ENCODE data around the gene SLC30A1. TPM values are rescaled to one million over a fixed set of nuclear protein-coding genes. Genes with fewer than 3 reads are reported as not detected.

SLC30A1 gene, protein sequence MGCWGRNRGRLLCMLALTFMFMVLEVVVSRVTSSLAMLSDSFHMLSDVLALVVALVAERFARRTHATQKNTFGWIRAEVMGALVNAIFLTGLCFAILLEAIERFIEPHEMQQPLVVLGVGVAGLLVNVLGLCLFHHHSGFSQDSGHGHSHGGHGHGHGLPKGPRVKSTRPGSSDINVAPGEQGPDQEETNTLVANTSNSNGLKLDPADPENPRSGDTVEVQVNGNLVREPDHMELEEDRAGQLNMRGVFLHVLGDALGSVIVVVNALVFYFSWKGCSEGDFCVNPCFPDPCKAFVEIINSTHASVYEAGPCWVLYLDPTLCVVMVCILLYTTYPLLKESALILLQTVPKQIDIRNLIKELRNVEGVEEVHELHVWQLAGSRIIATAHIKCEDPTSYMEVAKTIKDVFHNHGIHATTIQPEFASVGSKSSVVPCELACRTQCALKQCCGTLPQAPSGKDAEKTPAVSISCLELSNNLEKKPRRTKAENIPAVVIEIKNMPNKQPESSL
- polyA plus RNA-seq (4.4 and 6.5 TPM in 2 replicates), polyA minus RNA-seq (20.5 and 22.3 TPM in 2 replicates)

DNA sequence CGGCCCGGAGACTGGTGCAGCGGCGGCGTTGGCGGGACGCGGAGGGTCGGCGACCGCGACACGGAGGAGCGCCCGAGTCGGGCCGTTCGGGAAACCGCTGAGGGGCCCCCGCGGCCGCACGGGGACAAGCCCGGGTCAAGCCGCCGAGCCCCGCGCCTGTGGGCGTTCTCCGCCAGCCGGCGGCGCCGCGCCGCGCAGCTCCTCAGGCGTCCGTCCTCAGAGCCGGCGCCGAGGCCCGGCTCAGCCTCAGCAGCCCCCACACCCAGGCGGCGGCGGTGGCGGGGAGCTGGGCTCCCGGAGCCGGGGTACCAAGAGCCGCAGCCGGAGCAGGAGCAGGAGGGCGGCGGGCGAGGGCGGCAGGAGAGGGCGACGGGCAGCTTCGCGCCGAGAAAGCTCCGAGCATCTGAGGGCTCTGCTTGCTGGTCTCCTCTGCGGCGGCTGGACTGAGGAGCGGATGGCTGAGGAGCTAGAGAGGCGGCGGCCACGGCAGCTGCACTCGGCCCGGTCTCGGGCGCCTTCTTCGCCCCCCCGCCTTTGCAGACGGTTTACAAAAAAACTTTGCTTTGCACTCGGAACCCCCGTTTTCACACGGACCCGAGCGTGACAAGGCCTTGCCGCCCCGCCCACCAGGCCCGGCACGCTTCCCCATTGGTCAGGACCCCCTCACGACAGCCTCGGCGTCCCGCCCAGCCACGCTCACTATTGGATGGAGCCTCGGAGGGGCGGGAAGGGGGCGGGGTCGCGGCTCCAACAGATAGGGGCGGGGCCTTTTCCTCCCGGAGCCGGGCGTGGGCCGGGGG is at the start of gene SLC30A1:
Gene SLC30A1 (minus strand): TSS at position 522 of the 800 bp plus-strand sequence. CDS start 549 bp downstream, outside the sequence.
- Histone ChIP-seq H3K79me2 (replicated peaks; ENCODE audit: insufficient read depth, low read length) (peaks cover 36% of the 10 kb centered on the region), H2AFZ (ENCODE audit: low read depth, low read length) (peak within 1 kb of the TSS; percentile 37)

DNA sequence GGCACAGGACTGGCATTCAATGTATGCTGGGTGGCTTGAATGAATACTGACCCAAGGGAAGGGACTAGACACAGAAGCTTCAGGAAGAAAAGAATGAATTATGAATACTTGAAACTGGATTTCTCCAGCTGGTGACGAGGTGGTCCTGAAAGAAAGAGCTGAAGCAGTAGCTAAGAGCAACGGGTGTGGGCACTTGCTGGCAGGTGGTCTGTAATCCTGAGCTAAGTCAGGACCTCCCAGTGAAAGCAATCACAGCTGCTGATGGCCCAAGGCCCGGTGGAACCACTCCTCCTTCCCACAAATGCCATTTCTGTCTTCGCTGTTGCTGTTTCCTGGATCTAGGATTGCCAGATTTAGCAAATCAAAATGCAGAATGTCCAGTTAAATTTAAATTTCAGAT is 49.5 kb upstream of the SLC30A1 start:
- no peak overlapping the region for H3K4me3 ChIP-seq (ENCODE audit: low read length)
- no peaks in the 10 kb centered on the region for H3K9me2 ChIP-seq (ENCODE audit: insufficient read depth, low read length)
- H3K27me3 ChIP-seq (ENCODE audit: insufficient read depth, low read depth, low read length), result no peaks in the 10 kb centered on the region
- H3K9ac ChIP-seq (ENCODE audit: low read length), result no peak overlapping the region
- TF ChIP-seq, protein P1, sequence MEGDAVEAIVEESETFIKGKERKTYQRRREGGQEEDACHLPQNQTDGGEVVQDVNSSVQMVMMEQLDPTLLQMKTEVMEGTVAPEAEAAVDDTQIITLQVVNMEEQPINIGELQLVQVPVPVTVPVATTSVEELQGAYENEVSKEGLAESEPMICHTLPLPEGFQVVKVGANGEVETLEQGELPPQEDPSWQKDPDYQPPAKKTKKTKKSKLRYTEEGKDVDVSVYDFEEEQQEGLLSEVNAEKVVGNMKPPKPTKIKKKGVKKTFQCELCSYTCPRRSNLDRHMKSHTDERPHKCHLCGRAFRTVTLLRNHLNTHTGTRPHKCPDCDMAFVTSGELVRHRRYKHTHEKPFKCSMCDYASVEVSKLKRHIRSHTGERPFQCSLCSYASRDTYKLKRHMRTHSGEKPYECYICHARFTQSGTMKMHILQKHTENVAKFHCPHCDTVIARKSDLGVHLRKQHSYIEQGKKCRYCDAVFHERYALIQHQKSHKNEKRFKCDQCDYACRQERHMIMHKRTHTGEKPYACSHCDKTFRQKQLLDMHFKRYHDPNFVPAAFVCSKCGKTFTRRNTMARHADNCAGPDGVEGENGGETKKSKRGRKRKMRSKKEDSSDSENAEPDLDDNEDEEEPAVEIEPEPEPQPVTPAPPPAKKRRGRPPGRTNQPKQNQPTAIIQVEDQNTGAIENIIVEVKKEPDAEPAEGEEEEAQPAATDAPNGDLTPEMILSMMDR (IDR thresholded peaks at IDR 0.05; ENCODE audit: poor library complexity, severe bottlenecking), result no peak
- TF ChIP-seq MXI1 (conservative IDR thresholded peaks at IDR 0.05; ENCODE audit: poor library complexity, severe bottlenecking), result no peak
- no peak for TF ChIP-seq SMC3 (conservative IDR thresholded peaks at IDR 0.05; ENCODE audit: poor library complexity)
- TF ChIP-seq EP300 (conservative IDR thresholded peaks at IDR 0.05; ENCODE audit: poor library complexity, severe bottlenecking), result no peak
- no peak overlapping the region for H2AFZ ChIP-seq (ENCODE audit: low read depth, low read length)
- H3K27ac ChIP-seq (ENCODE audit: low read length), result no peak overlapping the region
- H3K36me3 ChIP-seq (ENCODE audit: insufficient read depth, low read length), result no peaks in the 10 kb centered on the region
- H3K79me2 ChIP-seq (replicated peaks; ENCODE audit: insufficient read depth, low read length), result no peaks in the 10 kb centered on the region
- H3K4me2 ChIP-seq (ENCODE audit: low read length), result no peak overlapping the region
- H4K20me1 ChIP-seq (ENCODE audit: insufficient read depth), result no peaks in the 10 kb centered on the region
- no peaks in the 10 kb centered on the region for H3K9me3 ChIP-seq (ENCODE audit: low read length)
- no peaks in the 10 kb centered on the region for H3F3A ChIP-seq (ENCODE audit: insufficient read depth, low read length, poor library complexity, severe bottlenecking)

More for the DNA sequence above, at the start of gene SLC30A1:
- H3K27ac ChIP-seq (ENCODE audit: low read length), result peak within 1 kb of the TSS; percentile 6
- no peaks in the 10 kb centered on the region for H3K9me2 ChIP-seq (ENCODE audit: insufficient read depth, low read length)
- no peaks in the 10 kb centered on the region for H3K36me3 ChIP-seq (ENCODE audit: insufficient read depth, low read length)
- H3K9me3 ChIP-seq (ENCODE audit: low read length), result no peaks in the 10 kb centered on the region
- H3K27me3 ChIP-seq (ENCODE audit: insufficient read depth, low read depth, low read length), result no peaks in the 10 kb centered on the region
- peak within 1 kb of the TSS; percentile 64 for H3K9ac ChIP-seq (ENCODE audit: low read length)
- H4K20me1 ChIP-seq (ENCODE audit: insufficient read depth), result no peaks in the 10 kb centered on the region
- H3K4me2 ChIP-seq (ENCODE audit: low read length), result peak within 1 kb of the TSS; percentile 50
- H3F3A ChIP-seq (ENCODE audit: insufficient read depth, low read length, poor library complexity, severe bottlenecking), result no peaks in the 10 kb centered on the region
- TF ChIP-seq POLR2AphosphoS5 (IDR thresholded peaks at IDR 0.05), result no peak
- TF ChIP-seq, protein P1 (IDR thresholded peaks at IDR 0.05; ENCODE audit: poor library complexity, severe bottlenecking), result peak; percentile 22
- TF ChIP-seq TAF1 (IDR thresholded peaks at IDR 0.05; ENCODE audit: low read depth), result peak; percentile 19
- no peak for TF ChIP-seq EP300 (conservative IDR thresholded peaks at IDR 0.05; ENCODE audit: poor library complexity, severe bottlenecking)
- peak; percentile 17 for TF ChIP-seq RAD21 (conservative IDR thresholded peaks at IDR 0.05)
- TF ChIP-seq MXI1 (conservative IDR thresholded peaks at IDR 0.05; ENCODE audit: poor library complexity, severe bottlenecking), result peak; percentile 47
- peak within 1 kb of the TSS; percentile 93 for H3K4me3 ChIP-seq (ENCODE audit: low read length)

Measured in neural cell (in vitro differentiated cells).